ENCODE measurements around the gene CDK19.
"Not testable (repeated sequence)": the region's sequence is repeated elsewhere in the genome, so short reads cannot be mapped to it uniquely, and the experiment has no call there.

The CDK19 gene

DNA sequence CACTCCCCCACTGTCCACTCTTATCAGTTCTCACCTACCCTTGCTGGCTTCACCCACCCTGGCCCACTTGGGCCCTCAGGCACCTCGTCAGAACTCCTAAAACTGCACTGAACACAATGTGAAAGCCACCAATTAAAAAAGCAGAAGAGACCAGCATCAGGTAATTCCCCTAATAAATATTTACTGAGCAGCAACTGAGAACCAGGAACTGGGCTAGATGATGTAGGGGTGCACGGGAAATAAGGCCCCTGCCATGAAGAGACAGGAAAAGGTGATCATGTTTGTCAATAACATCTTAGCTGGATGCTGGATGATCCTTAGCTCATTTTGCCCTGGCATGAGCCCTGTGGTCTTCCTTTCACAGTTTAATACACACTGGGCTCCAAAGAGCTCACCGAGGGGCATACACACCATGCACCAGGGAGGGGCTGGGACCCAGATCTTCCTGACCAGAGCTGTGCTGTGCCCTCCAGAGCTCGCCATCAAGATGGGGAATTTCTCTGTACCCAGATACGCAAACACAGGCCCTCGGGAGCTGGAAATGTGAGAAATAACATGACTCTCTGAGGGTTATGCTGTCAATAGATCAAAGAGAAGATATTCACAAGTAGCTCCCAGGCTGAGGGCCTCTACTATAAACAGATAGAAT is 225.3 kb downstream of the CDK19 start:
- no peaks in the 10 kb centered on the region for H3K36me3 ChIP-seq (ENCODE audit: control insufficient read depth in 5 of 5, insufficient read depth in 5 of 5, low read length in 5 of 5)
- no peaks in the 10 kb centered on the region for H3K4me1 ChIP-seq (ENCODE audit: control insufficient read depth in 5 of 5, insufficient read depth in 5 of 5, low read length in 5 of 5)
- H3K27ac ChIP-seq (ENCODE audit: low read depth, low read length): no peak overlapping the region
- peaks cover 0 to 5% (median 0%) of the 10 kb centered on the region in 5 donors for H3K27me3 ChIP-seq (ENCODE audit: control insufficient read depth in 5 of 5, insufficient read depth in 4 of 5, low read length in 5 of 5)
- H3K9me3 ChIP-seq (ENCODE audit: control insufficient read depth in 5 of 5, low read length in 5 of 5): no peaks in the 10 kb centered on the region
- no peak overlapping the region for H3K9ac ChIP-seq (ENCODE audit: low read length in 5 of 5)
- H3K4me3 ChIP-seq (ENCODE audit: low read depth in 1 of 5, low read length in 5 of 5): no peak overlapping the region

DNA sequence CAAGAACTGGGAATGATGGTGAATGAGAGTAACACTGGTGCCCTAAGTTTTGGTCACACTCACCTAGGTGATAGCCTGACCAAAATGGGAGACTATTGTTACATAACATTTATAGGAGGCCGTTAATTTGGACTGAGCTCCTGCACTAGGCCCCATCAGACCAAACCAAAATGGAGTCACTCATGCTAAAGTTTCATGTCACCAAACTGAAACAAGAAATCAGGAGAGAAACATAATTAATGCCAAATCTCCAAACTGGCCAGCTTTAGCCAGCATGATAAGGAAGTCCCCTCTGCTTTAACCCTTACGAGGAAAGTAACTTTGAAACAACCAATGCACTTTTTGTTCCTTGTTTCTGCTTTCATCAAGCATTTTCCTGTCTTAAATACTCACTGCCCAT is 227.9 kb downstream of the CDK19 start:
- Histone ChIP-seq H3K27ac (ENCODE audit: low read depth, low read length) (no peak overlapping the region), H3K9me3 (ENCODE audit: control insufficient read depth in 5 of 5, low read length in 5 of 5) (no peaks in the 10 kb centered on the region), H3K36me3 (ENCODE audit: control insufficient read depth in 5 of 5, insufficient read depth in 5 of 5, low read length in 5 of 5) (no peaks in the 10 kb centered on the region), H3K4me3 (ENCODE audit: low read depth in 1 of 5, low read length in 5 of 5) (no peak overlapping the region), H3K9ac (ENCODE audit: low read length in 5 of 5) (no peak overlapping the region), H3K4me1 (ENCODE audit: control insufficient read depth in 5 of 5, insufficient read depth in 5 of 5, low read length in 5 of 5) (no peaks in the 10 kb centered on the region), H3K27me3 (ENCODE audit: control insufficient read depth in 5 of 5, insufficient read depth in 4 of 5, low read length in 5 of 5) (no peaks in the 10 kb centered on the region)

DNA sequence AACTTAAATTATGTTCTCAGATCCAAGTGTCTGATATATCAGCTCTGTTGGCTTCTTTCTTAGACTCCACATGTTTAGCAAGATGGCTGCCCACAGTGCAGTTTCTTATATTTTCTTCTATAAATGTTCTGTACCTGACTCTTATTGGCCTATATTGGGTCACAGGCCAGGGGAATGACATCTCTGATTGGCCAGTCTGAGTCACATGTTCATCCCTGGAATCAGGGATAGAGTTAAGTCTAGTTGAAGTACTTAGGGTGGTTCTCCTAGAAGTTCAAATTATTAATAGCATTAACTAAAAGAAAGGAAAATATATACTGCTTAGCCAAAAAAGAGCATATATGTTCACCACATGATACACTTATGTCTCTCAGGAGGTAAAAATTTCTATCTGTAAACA is 233.6 kb downstream of the CDK19 start:
- no peaks in the 10 kb centered on the region for H3K4me1 ChIP-seq (ENCODE audit: control insufficient read depth in 5 of 5, insufficient read depth in 5 of 5, low read length in 5 of 5)
- H3K9me3 ChIP-seq (ENCODE audit: control insufficient read depth in 5 of 5, low read length in 5 of 5): no peaks in the 10 kb centered on the region
- H3K9ac ChIP-seq (ENCODE audit: low read length in 5 of 5): no peak overlapping the region
- H3K27ac ChIP-seq (ENCODE audit: low read depth, low read length): no peak overlapping the region
- no peak overlapping the region for H3K4me3 ChIP-seq (ENCODE audit: low read depth in 1 of 5, low read length in 5 of 5)
- H3K36me3 ChIP-seq (ENCODE audit: control insufficient read depth in 5 of 5, insufficient read depth in 5 of 5, low read length in 5 of 5): no peaks in the 10 kb centered on the region
- H3K27me3 ChIP-seq (ENCODE audit: control insufficient read depth in 5 of 5, insufficient read depth in 4 of 5, low read length in 5 of 5): no peaks in the 10 kb centered on the region

DNA sequence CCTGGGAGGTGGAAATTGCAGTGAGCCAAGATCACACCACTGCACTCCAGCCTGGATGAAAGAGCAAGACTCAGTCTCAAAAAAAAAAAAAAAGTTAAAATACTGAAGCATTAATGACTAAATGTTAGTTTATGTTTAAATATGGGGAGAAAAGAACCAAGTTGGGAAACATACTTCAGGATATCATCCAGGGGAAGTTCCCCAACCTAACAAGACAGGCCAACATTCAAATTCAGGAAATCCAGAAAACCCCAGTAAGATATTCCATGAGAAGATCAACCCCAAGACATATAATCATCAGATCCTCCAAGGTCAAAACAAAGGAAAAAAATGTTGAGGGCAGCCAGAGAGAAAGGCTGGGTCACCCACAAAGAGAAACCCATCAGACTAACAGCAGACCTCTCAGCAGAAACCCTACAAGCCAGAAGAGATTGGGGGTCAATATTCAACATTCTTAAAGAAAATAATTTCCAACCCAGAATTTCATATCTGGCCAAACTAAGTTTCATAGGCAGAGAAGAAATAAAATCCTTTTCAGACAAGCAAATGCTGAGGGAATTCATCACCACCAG is 237.6 kb downstream of the CDK19 start:
- not testable (repeated sequence) for H3K9me3 ChIP-seq (ENCODE audit: control insufficient read depth in 5 of 5, low read length in 5 of 5); H3K36me3 ChIP-seq (ENCODE audit: control insufficient read depth in 5 of 5, insufficient read depth in 5 of 5, low read length in 5 of 5); H3K27ac ChIP-seq (ENCODE audit: low read depth, low read length); H3K4me3 ChIP-seq (ENCODE audit: low read depth in 1 of 5, low read length in 5 of 5); H3K27me3 ChIP-seq (ENCODE audit: control insufficient read depth in 5 of 5, insufficient read depth in 4 of 5, low read length in 5 of 5); H3K4me1 ChIP-seq (ENCODE audit: control insufficient read depth in 5 of 5, insufficient read depth in 5 of 5, low read length in 5 of 5); H3K9ac ChIP-seq (ENCODE audit: low read length in 5 of 5)

DNA sequence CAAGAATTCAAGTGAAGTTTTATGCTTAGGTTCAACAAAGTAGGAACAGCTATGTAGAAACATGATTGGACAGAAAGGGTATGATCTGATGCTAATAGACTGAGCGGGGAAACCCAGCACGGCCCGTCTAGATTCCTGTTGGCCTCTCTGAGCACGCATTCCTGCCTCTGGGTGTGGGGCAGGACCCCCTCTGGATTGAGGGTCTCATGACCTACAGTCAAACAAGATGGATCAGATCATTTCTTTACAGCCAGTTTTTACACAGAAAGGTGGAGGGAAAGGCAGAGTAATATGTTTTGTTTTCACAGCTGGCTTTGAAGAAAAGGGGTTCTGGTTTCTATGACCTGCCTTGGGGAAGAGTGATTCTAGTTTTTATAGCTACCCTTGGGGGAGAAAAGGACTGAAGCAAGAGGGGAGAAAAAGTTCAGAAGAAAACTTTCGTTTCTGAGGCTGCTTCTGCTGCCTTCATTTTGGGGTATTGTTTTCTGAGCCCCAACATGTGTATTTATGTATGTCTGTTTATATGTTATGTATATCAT is 239.3 kb downstream of the CDK19 start:
- Histone ChIP-seq H3K9me3 (ENCODE audit: control insufficient read depth in 5 of 5, low read length in 5 of 5) (no peaks in the 10 kb centered on the region), H3K4me1 (ENCODE audit: control insufficient read depth in 5 of 5, insufficient read depth in 5 of 5, low read length in 5 of 5) (no peaks in the 10 kb centered on the region), H3K4me3 (ENCODE audit: low read depth in 1 of 5, low read length in 5 of 5) (no peak overlapping the region), H3K9ac (ENCODE audit: low read length in 5 of 5) (no peak overlapping the region), H3K27me3 (ENCODE audit: control insufficient read depth in 5 of 5, insufficient read depth in 4 of 5, low read length in 5 of 5) (no peaks in the 10 kb centered on the region), H3K27ac (ENCODE audit: low read depth, low read length) (no peak overlapping the region), H3K36me3 (ENCODE audit: control insufficient read depth in 5 of 5, insufficient read depth in 5 of 5, low read length in 5 of 5) (no peaks in the 10 kb centered on the region)

GRCh38 chr6:110574817-110575216 is 240.5 kb downstream of the CDK19 start:
- H3K9ac ChIP-seq (ENCODE audit: low read length in 5 of 5): no peak overlapping the region

DNA sequence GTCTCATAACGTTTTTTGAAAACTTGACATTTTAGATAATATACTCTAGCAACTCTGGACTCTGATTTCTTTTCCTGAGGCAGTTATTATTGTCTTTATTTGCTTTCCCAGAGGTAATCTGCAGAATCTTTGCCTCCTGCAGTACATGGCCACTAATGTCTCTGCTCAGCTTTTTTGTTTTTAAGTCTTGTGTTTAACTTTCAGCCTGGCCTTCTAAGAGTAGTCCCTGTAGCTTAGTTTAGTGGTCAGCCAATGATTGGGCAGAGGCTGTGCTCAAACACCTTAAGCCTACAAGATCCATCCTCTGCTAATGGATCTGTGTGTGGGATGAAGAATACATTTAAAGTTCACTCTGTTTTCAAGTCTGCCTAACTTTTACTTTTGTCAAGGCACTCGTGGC is 241.7 kb downstream of the CDK19 start:
- Histone ChIP-seq H3K36me3 (ENCODE audit: control insufficient read depth in 5 of 5, insufficient read depth in 5 of 5, low read length in 5 of 5) (no peaks in the 10 kb centered on the region), H3K4me1 (ENCODE audit: control insufficient read depth in 5 of 5, insufficient read depth in 5 of 5, low read length in 5 of 5) (no peaks in the 10 kb centered on the region), H3K9me3 (ENCODE audit: control insufficient read depth in 5 of 5, low read length in 5 of 5) (no peaks in the 10 kb centered on the region), H3K27ac (ENCODE audit: low read depth, low read length) (no peak overlapping the region), H3K27me3 (ENCODE audit: control insufficient read depth in 5 of 5, insufficient read depth in 4 of 5, low read length in 5 of 5) (no peaks in the 10 kb centered on the region), H3K4me3 (ENCODE audit: low read depth in 1 of 5, low read length in 5 of 5) (no peak overlapping the region), H3K9ac (ENCODE audit: low read length in 5 of 5) (no peak overlapping the region)

More at GRCh38 chr6:110574817-110575216, 240.5 kb downstream of the CDK19 start:
- Histone ChIP-seq H3K4me3 (ENCODE audit: low read depth in 1 of 5, low read length in 5 of 5) (no peak overlapping the region), H3K9me3 (ENCODE audit: control insufficient read depth in 5 of 5, low read length in 5 of 5) (no peaks in the 10 kb centered on the region), H3K27me3 (ENCODE audit: control insufficient read depth in 5 of 5, insufficient read depth in 4 of 5, low read length in 5 of 5) (no peaks in the 10 kb centered on the region), H3K4me1 (ENCODE audit: control insufficient read depth in 5 of 5, insufficient read depth in 5 of 5, low read length in 5 of 5) (no peaks in the 10 kb centered on the region), H3K36me3 (ENCODE audit: control insufficient read depth in 5 of 5, insufficient read depth in 5 of 5, low read length in 5 of 5) (no peaks in the 10 kb centered on the region), H3K27ac (ENCODE audit: low read depth, low read length) (no peak overlapping the region)

- Histone ChIP-seq H3K27ac (ENCODE audit: low read depth, low read length) (no peak overlapping the region), H3K27me3 (ENCODE audit: control insufficient read depth in 5 of 5, insufficient read depth in 4 of 5, low read length in 5 of 5) (no peaks in the 10 kb centered on the region), H3K4me1 (ENCODE audit: control insufficient read depth in 5 of 5, insufficient read depth in 5 of 5, low read length in 5 of 5) (peaks cover 0 to 2% (median 0%) of the 10 kb centered on the region in 5 donors), H3K4me3 (ENCODE audit: low read depth in 1 of 5, low read length in 5 of 5) (no peak overlapping the region), H3K9me3 (ENCODE audit: control insufficient read depth in 5 of 5, low read length in 5 of 5) (no peaks in the 10 kb centered on the region), H3K36me3 (ENCODE audit: control insufficient read depth in 5 of 5, insufficient read depth in 5 of 5, low read length in 5 of 5) (no peaks in the 10 kb centered on the region), H3K9ac (ENCODE audit: low read length in 5 of 5) (no peak overlapping the region)
These were observed 242.1 kb downstream of the CDK19 start for GRCh38 chr6:110573136-110573535.

GRCh38 chr6:110567957-110568696 is 247.1 kb downstream of the CDK19 start:
- H3K4me3 ChIP-seq (ENCODE audit: low read depth in 1 of 5, low read length in 5 of 5): no peak overlapping the region
- H3K9me3 ChIP-seq (ENCODE audit: control insufficient read depth in 5 of 5, low read length in 5 of 5): no peaks in the 10 kb centered on the region
- no peaks in the 10 kb centered on the region for H3K36me3 ChIP-seq (ENCODE audit: control insufficient read depth in 5 of 5, insufficient read depth in 5 of 5, low read length in 5 of 5)
- H3K27me3 ChIP-seq (ENCODE audit: control insufficient read depth in 5 of 5, insufficient read depth in 4 of 5, low read length in 5 of 5): no peaks in the 10 kb centered on the region
- H3K27ac ChIP-seq (ENCODE audit: low read depth, low read length): no peak overlapping the region
- peaks cover 0 to 7% (median 0%) of the 10 kb centered on the region in 5 donors for H3K4me1 ChIP-seq (ENCODE audit: control insufficient read depth in 5 of 5, insufficient read depth in 5 of 5, low read length in 5 of 5)
- no peak overlapping the region for H3K9ac ChIP-seq (ENCODE audit: low read length in 5 of 5)
